ENCODE results near the gene MLXIP. TPM values are rescaled to one million over a fixed set of nuclear protein-coding genes. Genes with fewer than 3 reads are reported as not detected.

Gene MLXIP
- total RNA-seq, 1 experiment from 2014 or later = 124 TPM

GRCh38 chr12:122030424-122031035, 48.0 kb upstream of the MLXIP start:
- DNase-seq (ENCODE audit: low read depth, low spot score) (no peak), ATAC-seq (0 out of 2 replicates have a peak, but pooled peaks have one; percentile 14)
- no peaks in the 10 kb centered on the region for H3K27me3 ChIP-seq (ENCODE audit: control insufficient read depth, insufficient read depth, low read length)
- ChIA-PET POLR2A (no interaction called here), CTCF (no interaction called here)
- in situ Hi-C loops (cut with HindIII; ENCODE audit: low pct_unique_long_range_greater_than_20kb, low sequenced_read_pairs) = no loop called here
- no peak overlapping the region for H3K27ac ChIP-seq (ENCODE audit: low read length)
- intact Hi-C loops (cut with micrococcal nuclease; ENCODE audit: unreplicated experiment) = no loop called here
- H3K36me3 ChIP-seq (ENCODE audit: control insufficient read depth, insufficient read depth, low read length) = no peaks in the 10 kb centered on the region; the same call in 1 of the 2 replicates
- H3K9me3 ChIP-seq (ENCODE audit: control insufficient read depth, insufficient read depth, low read depth, low read length) = no peaks in the 10 kb centered on the region
- BruUV-seq (replicated peaks) = no TSS peak
- TF ChIP-seq SIN3A (IDR thresholded peaks at IDR 0.05; ENCODE audit: borderline replicate concordance, insufficient read depth, low read depth, low read length) = no peak
- TF ChIP-seq CTCF (IDR thresholded peaks at IDR 0.05) = no peak
- TF ChIP-seq TCF7L2 (IDR thresholded peaks at IDR 0.05; ENCODE audit: low read depth, low read length) = no peak
- no peak for TF ChIP-seq REST (IDR thresholded peaks at IDR 0.05; ENCODE audit: insufficient read depth in 1 of 2, low read depth in 2 of 2, low read length in 1 of 2)
- no peak for TF ChIP-seq POLR2AphosphoS5 (IDR thresholded peaks at IDR 0.05; ENCODE audit: low read depth, low read length)
- H3K4me3 ChIP-seq (ENCODE audit: low read depth in 2 of 2, low read length in 2 of 2) = no peak overlapping the region
- peaks cover 26% of the 10 kb centered on the region for H3K4me1 ChIP-seq (ENCODE audit: control insufficient read depth, insufficient read depth, low read length)

GRCh38 chr12:122031342-122032216, 47.0 kb upstream of the MLXIP start:
- no peak overlapping the region for H3K4me3 ChIP-seq (ENCODE audit: low read depth in 2 of 2, low read length in 2 of 2)
- ATAC-seq = peak; percentile 89
- H3K27ac ChIP-seq (ENCODE audit: low read length) = no peak overlapping the region
- H3K36me3 ChIP-seq (ENCODE audit: control insufficient read depth, insufficient read depth, low read length) = no peaks in the 10 kb centered on the region; the same call in 1 of the 2 replicates
- POLR2A ChIA-PET = no interaction called here
- intact Hi-C loops (cut with micrococcal nuclease; ENCODE audit: unreplicated experiment) = no loop called here
- peak; percentile 88 for TF ChIP-seq CTCF (IDR thresholded peaks at IDR 0.05)
- TF ChIP-seq TCF7L2 (IDR thresholded peaks at IDR 0.05; ENCODE audit: low read depth, low read length) = no peak
- no peak for TF ChIP-seq REST (IDR thresholded peaks at IDR 0.05; ENCODE audit: insufficient read depth in 1 of 2, low read depth in 2 of 2, low read length in 1 of 2)
- no peak for TF ChIP-seq SIN3A (IDR thresholded peaks at IDR 0.05; ENCODE audit: borderline replicate concordance, insufficient read depth, low read depth, low read length)
- TF ChIP-seq POLR2AphosphoS5 (IDR thresholded peaks at IDR 0.05; ENCODE audit: low read depth, low read length) = no peak
- H3K9me3 ChIP-seq (ENCODE audit: control insufficient read depth, insufficient read depth, low read depth, low read length) = no peaks in the 10 kb centered on the region
- CTCF ChIA-PET = no interaction called here
- BruUV-seq (replicated peaks) = no TSS peak
- in situ Hi-C loops (cut with HindIII; ENCODE audit: low pct_unique_long_range_greater_than_20kb, low sequenced_read_pairs) = no loop called here
- no peak for DNase-seq (ENCODE audit: low read depth, low spot score)
- H3K27me3 ChIP-seq (ENCODE audit: control insufficient read depth, insufficient read depth, low read length) = no peaks in the 10 kb centered on the region
- peaks cover 23% of the 10 kb centered on the region for H3K4me1 ChIP-seq (ENCODE audit: control insufficient read depth, insufficient read depth, low read length)

Measured in Panc1 (cell line).